ENCODE measurements around the gene UNC79. TPM values are rescaled to one million over a fixed set of nuclear protein-coding genes. Genes with fewer than 3 reads are reported as not detected.

The UNC79 gene
- polyA plus RNA-seq, 3 donors: 0.01 to 0.02 TPM; not detected in 1

DNA sequence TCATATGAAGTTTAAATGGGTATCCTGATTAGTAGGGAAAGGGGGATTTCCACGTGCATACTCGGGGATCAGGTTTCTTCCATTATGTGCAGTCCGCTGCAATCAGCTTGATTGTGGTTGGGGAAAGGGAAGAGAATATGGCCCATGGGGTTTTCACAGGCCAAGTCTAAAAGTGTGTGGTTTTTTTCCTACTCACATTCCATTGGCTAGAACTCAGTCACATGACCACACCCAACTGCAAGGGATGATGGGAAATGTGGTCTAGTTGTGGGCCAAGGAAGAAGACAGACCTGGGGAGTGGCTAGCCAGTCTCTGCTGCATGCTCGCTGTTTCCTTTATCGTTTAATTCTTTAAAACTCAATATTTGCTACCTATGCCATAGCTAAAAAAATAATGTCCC, 252.5 kb downstream of the UNC79 start:
- Histone ChIP-seq H3K4me3 (replicated peaks in 1 of 3; ENCODE audit: low read depth in 2 of 3, low read length in 3 of 3) (no peak overlapping the region), H3K4me1 (ENCODE audit: control insufficient read depth in 1 of 2, insufficient read depth in 2 of 2, low read length in 2 of 2) (no peaks in the 10 kb centered on the region), H3K36me3 (replicated peaks in 1 of 2; ENCODE audit: control insufficient read depth in 1 of 2, insufficient read depth in 2 of 2, low read length in 2 of 2) (no peaks in the 10 kb centered on the region), H4K20me1 (ENCODE audit: insufficient read depth, low read length) (no peaks in the 10 kb centered on the region), H2AFZ (ENCODE audit: insufficient read depth, low read depth, low read length, poor library complexity, severe bottlenecking) (no peak overlapping the region), H3K27me3 (ENCODE audit: control insufficient read depth in 2 of 2, insufficient read depth in 2 of 2, low read length in 2 of 2) (peaks cover 0 to 5% of the 10 kb centered on the region in 2 donors), H3K9me3 (replicated peaks in 1 of 2; ENCODE audit: control insufficient read depth in 1 of 2, insufficient read depth in 1 of 2, low read length in 2 of 2) (no peaks in the 10 kb centered on the region), H3K79me2 (ENCODE audit: insufficient read depth, low read length) (no peaks in the 10 kb centered on the region), H3K4me2 (replicated peaks; ENCODE audit: extremely low read depth, low read length, poor library complexity, severe bottlenecking) (no peak overlapping the region), H3K9ac (ENCODE audit: insufficient read depth, low read length, poor library complexity, severe bottlenecking) (no peak overlapping the region), H3K27ac (ENCODE audit: low read depth in 1 of 2, low read length in 2 of 2) (no peak overlapping the region)
- TF ChIP-seq, protein P1, sequence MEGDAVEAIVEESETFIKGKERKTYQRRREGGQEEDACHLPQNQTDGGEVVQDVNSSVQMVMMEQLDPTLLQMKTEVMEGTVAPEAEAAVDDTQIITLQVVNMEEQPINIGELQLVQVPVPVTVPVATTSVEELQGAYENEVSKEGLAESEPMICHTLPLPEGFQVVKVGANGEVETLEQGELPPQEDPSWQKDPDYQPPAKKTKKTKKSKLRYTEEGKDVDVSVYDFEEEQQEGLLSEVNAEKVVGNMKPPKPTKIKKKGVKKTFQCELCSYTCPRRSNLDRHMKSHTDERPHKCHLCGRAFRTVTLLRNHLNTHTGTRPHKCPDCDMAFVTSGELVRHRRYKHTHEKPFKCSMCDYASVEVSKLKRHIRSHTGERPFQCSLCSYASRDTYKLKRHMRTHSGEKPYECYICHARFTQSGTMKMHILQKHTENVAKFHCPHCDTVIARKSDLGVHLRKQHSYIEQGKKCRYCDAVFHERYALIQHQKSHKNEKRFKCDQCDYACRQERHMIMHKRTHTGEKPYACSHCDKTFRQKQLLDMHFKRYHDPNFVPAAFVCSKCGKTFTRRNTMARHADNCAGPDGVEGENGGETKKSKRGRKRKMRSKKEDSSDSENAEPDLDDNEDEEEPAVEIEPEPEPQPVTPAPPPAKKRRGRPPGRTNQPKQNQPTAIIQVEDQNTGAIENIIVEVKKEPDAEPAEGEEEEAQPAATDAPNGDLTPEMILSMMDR (IDR thresholded peaks at IDR 0.05): no peak
- intact Hi-C loops (cut with micrococcal nuclease): no loop called here
- H3K36me3 Mint-ChIP-seq: no peaks in the 10 kb centered on the region
- no peak for DNase-seq
- 71% methylated on average over 2 of the region's 5 CpGs for WGBS (ENCODE audit: insufficient coverage)
- no peak overlapping the region for H3K27ac Mint-ChIP-seq
- peaks cover 0 to 8% (median 3%) of the 10 kb centered on the region in 7 donors for H3K9me3 Mint-ChIP-seq
- peaks cover 2 to 18% (median 2%) of the 10 kb centered on the region in 3 donors for H3K27me3 Mint-ChIP-seq (ENCODE audit: low read depth in 3 of 3)
- H3K4me1 Mint-ChIP-seq: no peaks in the 10 kb centered on the region
- no peak overlapping the region for H3K4me3 Mint-ChIP-seq

DNA sequence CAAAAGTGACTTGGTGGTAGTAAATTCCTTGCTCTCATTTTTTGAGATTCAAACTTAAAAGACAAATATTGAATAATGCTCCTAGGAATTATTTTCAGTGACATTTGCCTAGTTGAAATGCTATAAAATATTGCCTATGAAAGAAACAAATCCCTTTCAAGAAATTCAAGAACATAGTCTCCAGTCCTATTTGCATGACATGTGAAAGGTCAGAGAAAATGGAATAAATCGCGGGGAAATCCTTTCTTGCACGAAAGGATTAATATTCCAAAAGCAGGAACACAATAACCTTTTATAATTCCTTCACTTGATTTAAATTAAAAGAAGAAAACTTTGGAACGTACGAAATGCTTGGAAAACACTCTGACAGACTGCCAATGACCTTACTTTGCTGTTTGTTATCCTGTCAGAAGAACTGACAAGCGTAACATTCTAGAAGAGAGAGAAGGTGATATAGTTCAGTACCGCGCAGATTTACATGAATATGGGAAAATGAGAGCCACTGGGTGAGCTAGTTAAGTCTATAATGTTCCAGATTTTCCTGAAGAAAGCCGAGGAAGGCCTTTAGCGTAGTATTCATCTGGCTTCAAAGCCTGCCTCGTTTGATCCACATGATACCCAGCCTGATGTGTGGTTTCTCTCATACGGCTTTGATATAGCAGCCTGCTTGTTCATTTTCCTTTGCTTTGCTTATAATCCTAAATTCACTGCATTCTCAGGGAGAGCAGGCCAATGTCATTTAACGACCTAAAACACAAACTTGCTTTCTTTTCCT, 254.6 kb downstream of the UNC79 start:
- no peaks in the 10 kb centered on the region for H3K79me2 ChIP-seq (ENCODE audit: insufficient read depth, low read length)
- H3K4me3 ChIP-seq (replicated peaks in 1 of 3; ENCODE audit: low read depth in 2 of 3, low read length in 3 of 3): no peak overlapping the region
- intact Hi-C loops (cut with micrococcal nuclease): no loop called here
- no peak overlapping the region for H3K9ac ChIP-seq (ENCODE audit: insufficient read depth, low read length, poor library complexity, severe bottlenecking)
- no peak overlapping the region for H3K4me2 ChIP-seq (replicated peaks; ENCODE audit: extremely low read depth, low read length, poor library complexity, severe bottlenecking)
- H3K36me3 ChIP-seq (replicated peaks in 1 of 2; ENCODE audit: control insufficient read depth in 1 of 2, insufficient read depth in 2 of 2, low read length in 2 of 2): no peaks in the 10 kb centered on the region
- H3K27me3 ChIP-seq (ENCODE audit: control insufficient read depth in 2 of 2, insufficient read depth in 2 of 2, low read length in 2 of 2): peaks cover 0 to 9% of the 10 kb centered on the region in 2 donors
- H4K20me1 ChIP-seq (ENCODE audit: insufficient read depth, low read length): no peaks in the 10 kb centered on the region
- H3K9me3 Mint-ChIP-seq: peaks cover 0 to 8% (median 3%) of the 10 kb centered on the region in 7 donors
- H3K4me1 ChIP-seq (ENCODE audit: control insufficient read depth in 1 of 2, insufficient read depth in 2 of 2, low read length in 2 of 2): no peaks in the 10 kb centered on the region
- peaks cover 5 to 27% (median 12%) of the 10 kb centered on the region in 3 donors for H3K27me3 Mint-ChIP-seq (ENCODE audit: low read depth in 3 of 3)
- 85% methylated on average over 6 of the region's 13 CpGs for WGBS (ENCODE audit: insufficient coverage)
- no peaks in the 10 kb centered on the region for H3K9me3 ChIP-seq (replicated peaks in 1 of 2; ENCODE audit: control insufficient read depth in 1 of 2, insufficient read depth in 1 of 2, low read length in 2 of 2)
- no peak for DNase-seq
- H2AFZ ChIP-seq (ENCODE audit: insufficient read depth, low read depth, low read length, poor library complexity, severe bottlenecking): no peak overlapping the region
- no peaks in the 10 kb centered on the region for H3K4me1 Mint-ChIP-seq
- H3K27ac ChIP-seq (ENCODE audit: low read depth in 1 of 2, low read length in 2 of 2): no peak overlapping the region
- TF ChIP-seq, protein P1 (IDR thresholded peaks at IDR 0.05): no peak
- no peak overlapping the region for H3K4me3 Mint-ChIP-seq
- H3K27ac Mint-ChIP-seq: no peak overlapping the region
- no peaks in the 10 kb centered on the region for H3K36me3 Mint-ChIP-seq

Measured in CD14-positive monocyte (primary cell).